Stimulated activated CD8-positive, alpha-beta memory T cell treated with anti-CD3 and anti-CD28 coated beads, Interleukin-7, amount 100 ng/mL, for 48 hours (primary cell): ENCODE results near the gene SH2B2.
"Not testable (repeated sequence)": the region's sequence is repeated elsewhere in the genome, so short reads cannot be mapped to it uniquely, and the experiment has no call there.

Experiments
- DNase-seq, 2 donors: peaks; one replicate each; pipeline ENCODE4 v3.0.0-alpha.2; 2020; ENCODE audit warnings: low read depth in 1 of 2; ENCODE audit errors: extremely low read depth in 1 of 2

The SH2B2 gene

DNA sequence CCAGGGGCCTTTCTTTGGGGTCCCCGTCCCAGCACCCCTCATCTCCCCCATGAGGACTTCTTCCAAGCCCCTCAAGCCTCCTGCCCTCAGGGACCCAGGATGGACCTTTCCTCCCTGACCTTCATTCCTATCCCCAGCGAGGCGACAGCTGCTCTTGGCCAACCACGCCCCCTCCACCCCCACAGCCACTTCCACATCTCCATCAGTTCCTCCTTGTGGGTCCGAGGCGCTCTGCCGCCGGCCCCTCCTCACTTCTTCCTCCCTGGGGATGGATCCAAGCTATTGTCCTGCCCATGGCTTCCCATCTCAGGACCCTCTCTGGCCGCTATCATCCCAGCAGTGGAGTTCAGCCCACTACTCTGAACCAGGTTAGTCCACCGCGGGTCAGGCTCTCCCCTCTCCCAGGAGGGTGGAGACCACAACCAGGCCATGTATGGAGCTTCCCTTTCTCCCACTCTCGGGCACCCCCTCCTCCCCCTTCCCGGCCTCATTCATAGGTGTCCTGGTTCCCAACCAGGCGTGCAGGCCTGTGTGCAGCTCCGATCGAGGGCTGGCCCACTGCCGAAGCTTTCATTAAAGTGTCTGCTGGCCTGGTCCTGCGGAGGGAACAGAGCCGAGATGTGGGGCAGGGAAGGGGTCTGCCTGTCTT, 1.7 kb upstream of the SH2B2 start:
- no peak for DNase-seq

DNA sequence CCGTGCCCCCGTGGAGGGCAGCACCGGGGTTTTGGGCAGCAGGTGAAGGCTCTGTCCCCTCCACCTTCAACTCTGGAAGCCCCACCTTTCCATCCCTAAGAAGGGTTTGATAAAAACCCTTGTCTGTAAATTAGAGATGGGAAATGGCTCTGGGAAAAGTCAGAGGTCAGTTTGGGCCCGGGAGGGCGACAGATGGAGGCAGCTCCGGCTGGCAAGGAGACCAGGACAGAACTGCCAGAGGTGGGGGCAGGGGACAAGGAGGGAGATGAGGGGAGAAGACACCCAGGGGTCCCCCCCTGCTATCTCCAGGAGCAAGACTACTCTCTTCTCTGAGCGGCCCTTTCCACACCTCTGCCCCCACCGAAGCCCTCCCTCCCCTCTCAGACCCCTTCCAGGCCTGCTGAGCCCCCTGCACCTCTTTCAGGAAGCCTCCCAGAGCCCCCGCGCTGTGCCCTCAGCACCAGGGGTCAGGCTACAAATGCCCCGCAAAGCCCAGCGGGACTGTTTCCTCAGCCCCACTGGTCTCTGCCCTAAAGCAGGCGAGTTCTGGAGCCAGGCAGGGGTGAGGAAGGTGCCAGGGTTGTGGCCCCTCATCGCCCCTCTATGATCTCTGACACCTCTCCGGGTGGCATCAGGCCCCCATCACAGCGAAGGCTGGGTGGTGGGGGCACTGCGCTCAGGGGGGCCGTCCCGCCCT, 980 bp upstream of the SH2B2 start:
- DNase-seq: no peak

DNA sequence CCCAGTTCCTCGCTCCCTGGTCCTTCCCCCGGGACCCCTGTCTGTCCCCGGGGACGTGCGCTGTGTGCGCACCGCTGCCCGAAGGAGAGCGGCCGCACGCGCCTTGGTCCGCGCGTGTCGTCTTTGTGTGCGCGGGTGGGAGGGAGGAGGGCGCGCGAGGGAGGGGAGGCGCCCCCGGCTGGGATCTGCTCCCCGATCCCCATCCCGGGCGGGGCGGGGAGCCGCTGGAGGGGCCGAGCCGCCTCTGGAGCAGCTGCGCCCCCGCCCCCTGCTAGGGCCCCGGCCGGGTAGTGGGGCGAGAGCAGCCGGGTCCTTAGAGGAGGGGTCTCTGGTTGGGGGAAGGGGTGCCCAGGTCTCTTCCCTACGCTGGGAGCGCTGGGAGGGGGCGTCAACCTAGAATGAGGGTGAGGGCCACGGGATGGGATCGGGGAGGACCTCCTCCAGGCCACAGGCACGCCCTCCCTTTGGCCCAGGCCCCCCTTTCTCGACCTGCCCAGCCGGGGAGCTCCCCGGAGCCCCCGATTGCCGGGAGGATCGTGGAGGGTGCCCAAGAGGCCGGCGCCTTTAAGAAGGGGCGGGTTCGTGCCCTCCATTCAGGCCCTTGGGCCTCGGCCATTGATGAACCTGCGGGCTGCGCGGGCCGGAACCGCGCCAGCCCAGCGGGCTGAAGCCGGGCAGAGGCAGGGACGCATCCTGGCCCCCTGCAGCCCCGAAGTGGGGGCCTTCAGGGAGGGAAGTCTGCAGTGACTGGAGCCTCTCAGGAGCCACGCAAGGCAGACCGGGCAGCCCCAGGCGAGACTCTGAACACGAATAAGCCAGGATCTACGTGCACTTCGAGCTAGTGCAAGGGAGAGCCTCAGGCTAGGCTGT, 678 bp downstream of the SH2B2 start:
- no peak for DNase-seq

DNA sequence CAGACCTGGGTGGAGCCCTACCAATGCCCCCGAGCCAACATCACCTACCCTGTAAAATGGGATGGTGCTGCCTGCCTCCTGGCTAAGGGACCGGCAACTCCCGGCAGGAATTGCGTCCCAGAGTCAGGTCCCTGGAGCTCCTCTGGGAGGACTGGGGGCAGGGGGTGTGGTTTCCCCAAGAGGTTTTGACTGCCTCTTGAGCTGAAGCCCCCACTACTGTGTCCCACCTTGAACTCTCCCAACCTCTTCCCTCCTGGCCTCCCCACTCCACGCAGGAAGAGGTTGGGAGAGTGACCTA, 1.3 kb downstream of the SH2B2 start:
- no peak for DNase-seq

DNA sequence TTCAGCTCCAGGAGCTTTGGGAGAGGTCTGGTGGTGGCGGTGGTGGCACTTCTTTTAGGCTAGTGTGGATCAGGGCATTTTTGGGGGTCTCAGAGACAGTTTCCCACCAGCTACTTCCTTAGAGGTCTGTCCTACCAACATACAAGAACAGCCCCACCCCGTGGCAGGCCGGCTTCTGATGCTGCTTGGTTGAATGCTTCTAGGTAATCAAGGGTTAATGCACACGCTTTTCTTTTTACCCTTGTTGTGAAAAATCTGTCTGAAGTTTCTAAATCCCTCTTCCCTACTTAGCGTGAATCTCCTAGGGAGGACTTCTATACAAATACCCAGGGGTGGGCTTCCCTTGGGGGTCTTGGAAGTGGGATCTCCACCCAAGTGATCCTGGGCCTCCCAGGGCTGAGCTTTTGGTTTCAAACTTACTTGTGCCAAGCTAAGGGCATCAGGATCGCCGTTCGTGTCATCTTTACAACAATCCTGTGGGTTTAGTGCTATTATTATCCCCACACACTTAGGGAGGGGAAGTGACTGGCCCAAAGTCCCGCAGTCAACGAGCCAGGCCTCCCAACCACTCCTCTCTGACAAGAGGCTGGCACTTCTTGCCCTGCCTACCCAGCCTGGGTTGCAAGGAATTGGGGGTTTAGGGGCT, 1.7 kb downstream of the SH2B2 start:
- DNase-seq: no peak

DNA sequence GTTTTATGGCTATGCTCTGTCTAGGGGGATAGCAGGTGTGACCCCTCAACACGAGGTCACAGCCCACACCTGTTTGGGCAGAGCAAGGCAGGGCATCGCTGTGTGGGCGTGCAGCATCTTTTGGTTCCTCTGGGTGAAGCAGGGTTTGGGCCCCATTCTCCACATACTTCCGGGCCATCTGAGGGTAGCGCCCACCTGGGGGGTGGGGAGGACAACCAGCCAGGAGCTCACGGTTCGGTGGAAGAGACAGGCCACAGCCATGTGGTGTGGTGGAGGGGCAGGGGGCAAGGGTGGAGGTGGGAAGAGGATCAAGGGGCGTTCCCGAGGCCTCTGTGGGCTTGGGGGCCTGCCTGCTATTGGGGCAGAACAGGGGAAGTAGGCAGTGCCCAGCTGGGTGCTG, 2.4 kb downstream of the SH2B2 start:
- DNase-seq: no peak

DNA sequence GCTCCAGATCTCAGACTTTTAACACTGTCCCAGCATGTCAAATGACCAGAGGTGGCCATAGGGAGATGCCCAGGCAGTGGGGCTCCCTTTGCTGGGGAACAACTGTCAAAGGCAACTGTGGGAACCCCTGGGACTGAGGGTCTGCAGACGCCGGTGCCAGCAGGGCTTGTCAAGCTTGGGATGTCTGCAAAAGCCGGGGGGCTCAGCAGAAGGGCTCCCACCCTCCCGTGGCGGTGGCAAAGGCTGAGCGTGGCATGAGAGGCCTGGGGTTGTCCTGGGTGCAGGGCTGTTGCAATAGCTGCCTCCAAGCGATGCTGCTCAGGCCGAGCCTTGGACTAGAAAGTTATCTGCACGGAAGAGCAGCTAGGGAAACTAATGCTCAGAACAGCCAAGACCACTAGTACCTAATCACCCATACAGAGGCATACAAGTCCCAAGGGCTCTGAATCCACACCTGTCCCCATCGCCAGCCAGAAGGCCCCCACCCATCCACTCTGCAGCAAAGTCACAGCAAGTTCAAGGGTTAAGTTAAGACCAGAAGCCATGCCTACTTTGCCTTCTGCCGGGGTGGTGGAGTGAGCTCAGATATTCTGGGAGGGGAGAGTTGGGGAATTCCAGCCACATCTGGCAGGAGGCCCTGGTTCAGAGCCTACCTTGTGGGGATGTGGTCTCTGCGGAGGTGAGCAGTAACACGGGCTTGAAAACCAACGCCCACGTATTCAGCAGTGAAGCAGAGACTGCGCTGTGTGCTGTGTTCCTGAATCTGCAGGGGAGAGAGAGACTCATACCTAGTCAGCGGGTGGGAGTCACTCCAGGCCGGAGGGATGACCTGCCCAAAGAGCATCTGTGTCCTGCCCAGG, 4.6 kb downstream of the SH2B2 start:
- peak in 1 of 2 donors; percentile 29 for DNase-seq

DNA sequence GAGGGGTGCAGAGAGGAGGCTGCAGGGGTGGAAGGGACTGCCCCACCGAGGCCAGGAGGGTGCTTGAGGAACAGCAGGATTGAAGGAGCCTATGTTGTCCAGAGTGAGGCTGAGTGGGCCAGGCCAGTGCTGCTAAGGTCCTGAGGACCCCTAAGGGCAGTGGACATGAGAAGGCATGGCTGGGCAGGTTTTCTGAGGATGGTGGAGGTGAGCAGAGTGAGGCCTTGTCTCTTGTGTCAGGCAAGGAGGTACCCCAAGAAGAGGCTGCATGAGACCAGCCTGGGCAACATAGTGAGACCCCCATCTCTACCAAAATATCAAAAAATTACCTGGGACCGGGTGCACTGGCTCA, 5.2 kb downstream of the SH2B2 start:
- no peak for DNase-seq

DNA sequence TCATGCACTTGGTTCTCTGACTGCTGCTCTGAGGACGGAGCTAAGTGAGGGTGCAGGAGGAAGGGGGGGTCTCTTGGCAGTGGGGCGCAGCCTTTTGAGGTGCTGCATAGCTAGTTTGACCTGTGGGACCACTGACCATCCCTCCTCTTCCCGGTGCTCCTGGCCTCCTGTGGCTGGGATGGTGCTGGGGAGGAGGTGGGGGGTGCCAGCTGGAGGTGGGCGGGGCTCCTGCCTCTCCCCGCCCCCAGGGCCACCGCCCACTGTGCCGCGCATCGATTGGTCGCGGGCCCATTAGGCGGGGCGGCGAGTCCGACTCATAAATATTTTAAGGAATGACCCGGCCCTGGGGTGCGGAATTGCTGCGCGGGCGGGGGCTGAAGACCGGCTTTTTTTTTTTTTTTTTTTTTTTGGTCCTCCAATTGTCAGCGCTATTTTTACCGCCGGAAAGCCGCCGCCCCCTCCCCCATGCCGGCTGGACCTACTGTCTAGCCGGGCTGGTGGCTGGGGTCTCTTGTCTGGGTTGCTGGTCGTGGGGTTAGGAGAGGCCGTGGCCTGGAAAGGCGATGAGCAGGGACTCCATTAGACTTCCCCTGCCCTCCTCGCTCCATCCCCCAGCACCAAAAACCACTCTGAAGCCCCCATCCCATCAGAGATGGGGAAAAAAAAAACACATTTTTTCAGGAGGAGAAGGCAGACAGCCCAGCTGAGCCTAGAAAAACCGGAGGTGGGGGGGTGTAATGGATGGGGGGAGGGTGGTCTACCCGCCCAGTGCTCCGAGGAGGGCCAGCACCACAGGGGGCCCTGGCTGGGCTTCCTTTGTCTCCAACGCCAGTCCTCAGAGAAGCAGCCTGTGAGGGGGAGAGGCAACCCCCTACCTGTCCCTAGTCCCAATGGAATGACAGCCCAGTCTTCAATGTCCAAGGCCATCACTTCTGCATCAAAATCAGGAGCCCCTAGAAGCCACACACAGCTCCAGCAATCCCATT, 6.4 kb downstream of the SH2B2 start:
- DNase-seq: no peak

DNA sequence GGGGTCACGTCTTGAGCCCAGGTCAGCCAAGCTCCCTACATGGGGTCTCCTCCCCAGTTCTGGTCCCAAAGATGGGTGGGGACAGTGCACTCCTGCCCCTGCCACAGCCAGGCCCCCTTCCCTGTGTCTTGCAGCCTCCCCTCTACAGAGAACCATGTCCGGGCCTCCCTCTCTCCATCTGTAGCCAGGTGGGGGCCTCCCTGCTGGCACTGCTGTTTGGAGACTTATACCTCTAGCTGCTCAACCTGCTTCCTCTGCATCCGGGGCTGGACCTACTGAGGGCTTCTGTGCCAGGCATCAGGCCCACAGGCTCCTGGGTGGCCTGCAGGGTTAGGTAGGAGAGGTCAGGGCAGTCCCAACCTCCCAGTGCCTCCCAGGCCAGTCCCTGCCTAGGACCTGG, 7.9 kb downstream of the SH2B2 start:
- DNase-seq: no peak

DNA sequence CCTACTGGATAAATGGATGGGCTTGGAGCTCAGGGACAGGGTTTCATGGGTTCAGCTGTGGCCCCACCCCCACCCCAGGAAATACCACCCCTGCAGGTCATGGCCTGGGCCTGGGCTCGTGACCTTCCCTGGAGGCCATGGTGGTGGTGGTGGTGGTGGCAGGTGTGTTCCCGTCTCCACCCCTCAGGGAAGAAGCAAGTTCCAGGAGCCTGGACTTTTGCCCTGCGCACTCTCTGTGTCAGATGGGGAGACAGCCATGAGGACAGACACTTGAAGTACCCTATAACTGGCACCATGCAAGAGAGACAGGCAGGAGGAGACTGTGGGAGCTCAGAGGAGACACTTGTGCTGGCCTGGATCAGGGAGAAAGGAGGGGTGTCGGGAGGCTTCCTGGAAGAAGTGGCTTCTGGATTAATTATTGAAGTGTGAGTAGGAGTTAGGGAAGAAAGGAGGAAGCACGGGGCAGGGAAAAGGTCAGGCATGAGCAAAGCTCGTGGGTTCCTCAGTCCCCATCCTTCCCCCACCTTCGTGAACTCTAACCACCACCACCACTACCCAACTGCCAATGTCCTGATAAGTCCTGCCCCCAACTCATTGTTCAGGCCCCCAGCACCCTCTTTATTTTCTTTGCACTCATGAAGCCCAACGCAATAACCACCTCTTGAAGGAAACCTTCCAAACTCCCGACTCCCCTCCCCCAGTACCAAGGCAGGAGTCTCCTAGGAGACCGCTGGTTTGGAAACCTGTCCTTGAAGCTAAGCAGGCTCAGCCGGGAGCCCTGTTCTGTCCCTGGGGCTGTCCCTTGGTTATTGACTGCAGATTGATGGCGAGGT, 8.9 kb downstream of the SH2B2 start:
- no peak for DNase-seq

DNA sequence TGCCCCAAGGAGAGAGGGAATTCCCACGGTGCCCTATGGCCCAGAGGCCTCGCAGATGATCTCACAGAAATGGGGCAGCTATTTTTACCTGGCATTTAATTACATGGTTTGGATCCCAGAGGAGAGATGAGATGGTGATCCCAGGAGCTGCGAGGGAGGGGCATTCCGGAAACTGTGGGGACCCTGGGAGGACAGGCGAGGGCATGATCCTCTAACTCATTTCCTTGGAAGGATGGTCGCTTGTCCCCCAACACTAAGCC, 9.4 kb downstream of the SH2B2 start:
- no peak for DNase-seq

DNA sequence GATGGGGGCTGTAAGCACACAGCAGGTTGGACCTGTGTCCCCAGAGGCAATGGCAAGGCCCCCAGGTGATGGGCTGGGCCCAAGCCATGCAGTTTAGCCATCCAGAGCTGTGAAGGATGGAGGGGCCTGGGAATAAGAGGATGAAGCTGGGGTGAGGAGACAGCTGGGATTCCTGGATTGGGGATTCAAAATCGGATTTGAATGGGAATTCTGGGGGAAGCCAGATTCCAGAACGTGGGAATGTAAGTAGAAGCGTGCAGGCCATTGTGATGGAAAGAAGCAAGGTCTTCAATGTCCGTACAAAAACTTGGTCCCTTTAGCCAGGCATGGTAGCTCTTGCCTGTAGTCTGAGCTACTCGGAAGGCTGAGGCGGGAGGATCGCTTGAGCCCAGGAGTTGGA, 9.8 kb downstream of the SH2B2 start:
- no peak for DNase-seq

DNA sequence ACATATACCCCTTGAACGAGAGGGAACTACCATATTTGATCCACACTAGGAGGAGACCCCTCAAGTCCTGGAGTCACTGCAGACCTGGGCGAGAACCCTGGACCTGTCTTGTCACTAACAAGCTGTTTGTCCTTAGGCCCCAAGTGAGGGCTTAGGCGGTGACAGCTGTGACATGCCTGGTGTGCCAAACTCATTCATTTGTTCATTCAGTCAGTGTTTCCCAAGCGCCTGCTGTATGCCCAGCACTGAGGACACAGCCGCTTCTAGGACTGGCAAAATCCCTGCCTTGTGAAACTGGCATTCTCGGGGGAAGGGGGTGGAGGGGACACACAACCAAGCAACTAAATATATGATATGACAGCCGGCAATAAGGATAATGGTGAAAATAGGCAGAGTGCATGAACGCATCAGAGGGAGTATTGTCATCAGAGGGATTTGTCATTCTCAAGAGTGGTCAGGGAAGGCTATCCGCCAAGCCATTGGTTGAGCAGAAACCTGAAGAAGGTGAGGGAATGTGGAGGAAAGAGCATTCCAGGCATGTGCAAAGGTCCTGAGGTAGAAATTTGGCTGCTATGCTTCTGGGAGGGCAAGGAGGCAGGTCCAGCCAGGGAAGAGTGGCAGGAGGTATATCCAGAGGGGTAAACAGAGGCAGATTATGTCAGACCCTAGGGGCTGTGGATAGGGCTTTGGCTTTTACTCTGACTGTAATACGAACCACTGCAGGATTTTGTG, 11.0 kb downstream of the SH2B2 start:
- no peak for DNase-seq

DNA sequence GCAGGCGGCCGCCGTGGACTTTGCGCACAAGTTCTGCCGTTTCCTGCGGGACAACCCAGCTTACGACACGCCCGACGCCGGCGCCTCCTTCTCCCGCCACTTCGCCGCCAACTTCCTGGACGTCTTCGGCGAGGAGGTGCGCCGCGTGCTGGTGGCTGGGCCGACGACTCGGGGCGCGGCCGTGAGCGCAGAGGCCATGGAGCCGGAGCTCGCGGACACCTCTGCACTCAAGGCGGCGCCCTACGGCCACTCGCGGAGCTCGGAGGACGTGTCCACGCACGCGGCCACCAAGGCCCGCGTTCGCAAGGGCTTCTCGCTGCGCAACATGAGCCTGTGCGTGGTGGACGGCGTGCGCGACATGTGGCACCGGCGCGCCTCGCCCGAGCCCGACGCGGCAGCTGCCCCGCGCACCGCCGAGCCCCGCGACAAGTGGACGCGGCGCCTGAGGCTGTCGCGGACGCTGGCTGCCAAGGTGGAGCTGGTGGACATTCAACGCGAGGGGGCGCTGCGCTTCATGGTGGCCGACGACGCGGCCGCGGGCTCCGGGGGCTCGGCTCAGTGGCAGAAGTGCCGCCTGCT, 14.1 kb downstream of the SH2B2 start:
- DNase-seq: no peak

DNA sequence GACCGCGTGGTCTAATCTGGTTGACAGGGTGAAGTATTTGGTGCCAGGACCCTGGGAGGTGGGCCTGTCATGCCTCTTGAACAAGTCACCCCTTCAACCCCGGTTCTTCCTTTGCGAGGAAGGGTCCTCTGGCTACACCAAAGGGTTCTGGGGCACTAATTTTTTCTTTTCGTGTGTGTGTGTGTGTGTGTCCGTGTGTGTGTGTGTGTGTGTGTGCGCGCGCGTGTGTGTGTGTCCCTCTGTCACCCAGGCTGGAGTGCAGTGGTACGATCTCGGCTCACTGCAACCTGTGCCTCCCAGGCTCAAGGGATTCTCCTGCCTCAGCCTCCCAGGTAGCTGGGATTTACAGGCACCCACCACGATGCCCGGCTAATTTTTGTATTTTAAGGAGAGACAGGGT, 14.7 kb downstream of the SH2B2 start:
- not testable (repeated sequence) for DNase-seq

DNA sequence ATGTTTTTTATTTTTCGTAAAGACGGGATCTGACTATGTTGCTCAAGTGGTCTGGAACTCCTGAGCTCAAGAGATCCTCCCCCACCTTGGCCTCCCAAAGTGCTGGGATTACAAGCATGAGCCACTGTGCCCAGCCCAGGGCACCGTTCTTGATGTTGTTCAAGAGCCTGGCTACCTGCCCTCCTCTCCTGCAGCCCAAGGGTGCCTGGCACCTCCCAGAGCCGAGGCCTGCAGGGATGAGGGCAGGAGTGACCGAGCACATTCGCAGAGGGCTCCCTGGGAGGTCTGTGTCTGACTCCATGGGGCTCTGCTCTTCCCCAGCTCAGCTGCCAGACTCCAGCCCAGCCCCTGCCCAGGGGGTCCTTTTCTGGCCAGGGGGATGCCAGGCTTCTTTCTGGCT, 15.4 kb downstream of the SH2B2 start:
- no peak for DNase-seq
